ENCODE data around the gene SLC2A10.

SLC2A10 gene

DNA sequence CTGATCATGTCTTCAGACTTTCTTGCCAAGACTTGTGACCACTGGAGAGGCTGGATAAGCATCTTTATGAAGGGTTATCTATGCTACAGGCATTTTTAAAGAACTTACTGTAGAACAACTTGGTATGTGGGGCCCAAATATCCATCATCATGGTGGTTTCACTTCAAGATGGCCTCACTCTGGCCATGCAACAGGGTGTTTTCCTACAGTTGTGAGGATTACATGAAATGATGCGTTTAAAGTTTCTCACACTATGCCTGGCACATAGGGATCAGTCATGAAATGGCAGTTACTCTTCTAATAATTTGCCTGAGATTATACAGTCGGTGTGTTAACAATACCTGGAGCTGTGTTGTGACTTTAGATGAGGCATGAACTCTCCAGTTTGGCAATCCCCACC is 13.0 kb downstream of the SLC2A10 start:
- POLR2A ChIA-PET, result no interaction called here
- no peaks in the 10 kb centered on the region for H3K36me3 ChIP-seq (ENCODE audit: control insufficient read depth in 2 of 2, insufficient read depth in 1 of 2, low read length in 2 of 2)
- H3K4me3 ChIP-seq (ENCODE audit: low read depth, low read length), result no peak overlapping the region
- TF ChIP-seq ZXDB (tag by site-specific recombination; IDR thresholded peaks at IDR 0.05) (no peak), ZNF335 (tag by site-specific recombination; conservative IDR thresholded peaks at IDR 0.05) (no peak), ZNF311 (tag by site-specific recombination; IDR thresholded peaks at IDR 0.05; ENCODE audit: borderline replicate concordance) (no peak), RBAK (tag by site-specific recombination; IDR thresholded peaks at IDR 0.05) (no peak), ZNF521 (tag by site-specific recombination; IDR thresholded peaks at IDR 0.05) (no peak), ZNF596 (tag by site-specific recombination; IDR thresholded peaks at IDR 0.05) (no peak), ZBTB17 (tag by site-specific recombination; IDR thresholded peaks at IDR 0.05) (no peak), ZNF785 (tag by site-specific recombination; IDR thresholded peaks at IDR 0.05) (no peak), ZBTB10 (tag by site-specific recombination; IDR thresholded peaks at IDR 0.05) (no peak), ZNF416 (tag by site-specific recombination; IDR thresholded peaks at IDR 0.05) (no peak), ZNF10 (tag by site-specific recombination; IDR thresholded peaks at IDR 0.05) (no peak), ZNF221 (tag by site-specific recombination; IDR thresholded peaks at IDR 0.05; ENCODE audit: borderline replicate concordance) (no peak), ZNF514 (tag by site-specific recombination; IDR thresholded peaks at IDR 0.05) (no peak), ZNF701 (tag by site-specific recombination; IDR thresholded peaks at IDR 0.05) (no peak), ZNF707 (tag by site-specific recombination; IDR thresholded peaks at IDR 0.05) (no peak), TCF7L2 (IDR thresholded peaks at IDR 0.05; ENCODE audit: borderline replicate concordance, low read depth, low read length) (no peak)
- TF ChIP-seq, protein P1, sequence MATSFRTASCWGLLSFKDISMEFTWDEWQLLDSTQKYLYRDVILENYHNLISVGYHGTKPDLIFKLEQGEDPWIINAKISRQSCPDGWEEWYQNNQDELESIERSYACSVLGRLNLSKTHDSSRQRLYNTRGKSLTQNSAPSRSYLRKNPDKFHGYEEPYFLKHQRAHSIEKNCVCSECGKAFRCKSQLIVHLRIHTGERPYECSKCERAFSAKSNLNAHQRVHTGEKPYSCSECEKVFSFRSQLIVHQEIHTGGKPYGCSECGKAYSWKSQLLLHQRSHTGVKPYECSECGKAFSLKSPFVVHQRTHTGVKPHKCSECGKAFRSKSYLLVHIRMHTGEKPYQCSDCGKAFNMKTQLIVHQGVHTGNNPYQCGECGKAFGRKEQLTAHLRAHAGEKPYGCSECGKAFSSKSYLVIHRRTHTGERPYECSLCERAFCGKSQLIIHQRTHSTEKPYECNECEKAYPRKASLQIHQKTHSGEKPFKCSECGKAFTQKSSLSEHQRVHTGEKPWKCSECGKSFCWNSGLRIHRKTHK (tag by site-specific recombination; IDR thresholded peaks at IDR 0.05), result no peak
- TF ChIP-seq, protein P2, sequence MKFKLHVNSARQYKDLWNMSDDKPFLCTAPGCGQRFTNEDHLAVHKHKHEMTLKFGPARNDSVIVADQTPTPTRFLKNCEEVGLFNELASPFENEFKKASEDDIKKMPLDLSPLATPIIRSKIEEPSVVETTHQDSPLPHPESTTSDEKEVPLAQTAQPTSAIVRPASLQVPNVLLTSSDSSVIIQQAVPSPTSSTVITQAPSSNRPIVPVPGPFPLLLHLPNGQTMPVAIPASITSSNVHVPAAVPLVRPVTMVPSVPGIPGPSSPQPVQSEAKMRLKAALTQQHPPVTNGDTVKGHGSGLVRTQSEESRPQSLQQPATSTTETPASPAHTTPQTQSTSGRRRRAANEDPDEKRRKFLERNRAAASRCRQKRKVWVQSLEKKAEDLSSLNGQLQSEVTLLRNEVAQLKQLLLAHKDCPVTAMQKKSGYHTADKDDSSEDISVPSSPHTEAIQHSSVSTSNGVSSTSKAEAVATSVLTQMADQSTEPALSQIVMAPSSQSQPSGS (tag by site-specific recombination; IDR thresholded peaks at IDR 0.05; ENCODE audit: low read depth), result no peak
- TF ChIP-seq, protein P3, sequence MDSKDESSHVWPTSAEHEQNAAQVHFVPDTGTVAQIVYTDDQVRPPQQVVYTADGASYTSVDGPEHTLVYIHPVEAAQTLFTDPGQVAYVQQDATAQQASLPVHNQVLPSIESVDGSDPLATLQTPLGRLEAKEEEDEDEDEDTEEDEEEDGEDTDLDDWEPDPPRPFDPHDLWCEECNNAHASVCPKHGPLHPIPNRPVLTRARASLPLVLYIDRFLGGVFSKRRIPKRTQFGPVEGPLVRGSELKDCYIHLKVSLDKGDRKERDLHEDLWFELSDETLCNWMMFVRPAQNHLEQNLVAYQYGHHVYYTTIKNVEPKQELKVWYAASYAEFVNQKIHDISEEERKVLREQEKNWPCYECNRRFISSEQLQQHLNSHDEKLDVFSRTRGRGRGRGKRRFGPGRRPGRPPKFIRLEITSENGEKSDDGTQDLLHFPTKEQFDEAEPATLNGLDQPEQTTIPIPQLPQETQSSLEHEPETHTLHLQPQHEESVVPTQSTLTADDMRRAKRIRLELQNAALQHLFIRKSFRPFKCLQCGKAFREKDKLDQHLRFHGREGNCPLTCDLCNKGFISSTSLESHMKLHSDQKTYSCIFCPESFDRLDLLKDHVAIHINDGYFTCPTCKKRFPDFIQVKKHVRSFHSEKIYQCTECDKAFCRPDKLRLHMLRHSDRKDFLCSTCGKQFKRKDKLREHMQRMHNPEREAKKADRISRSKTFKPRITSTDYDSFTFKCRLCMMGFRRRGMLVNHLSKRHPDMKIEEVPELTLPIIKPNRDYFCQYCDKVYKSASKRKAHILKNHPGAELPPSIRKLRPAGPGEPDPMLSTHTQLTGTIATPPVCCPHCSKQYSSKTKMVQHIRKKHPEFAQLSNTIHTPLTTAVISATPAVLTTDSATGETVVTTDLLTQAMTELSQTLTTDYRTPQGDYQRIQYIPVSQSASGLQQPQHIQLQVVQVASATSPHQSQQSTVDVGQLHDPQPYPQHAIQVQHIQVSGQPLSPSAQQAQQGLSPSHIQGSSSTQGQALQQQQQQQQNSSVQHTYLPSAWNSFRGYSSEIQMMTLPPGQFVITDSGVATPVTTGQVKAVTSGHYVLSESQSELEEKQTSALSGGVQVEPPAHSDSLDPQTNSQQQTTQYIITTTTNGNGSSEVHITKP (tag by site-specific recombination; IDR thresholded peaks at IDR 0.05), result no peak
- TF ChIP-seq, protein P4, sequence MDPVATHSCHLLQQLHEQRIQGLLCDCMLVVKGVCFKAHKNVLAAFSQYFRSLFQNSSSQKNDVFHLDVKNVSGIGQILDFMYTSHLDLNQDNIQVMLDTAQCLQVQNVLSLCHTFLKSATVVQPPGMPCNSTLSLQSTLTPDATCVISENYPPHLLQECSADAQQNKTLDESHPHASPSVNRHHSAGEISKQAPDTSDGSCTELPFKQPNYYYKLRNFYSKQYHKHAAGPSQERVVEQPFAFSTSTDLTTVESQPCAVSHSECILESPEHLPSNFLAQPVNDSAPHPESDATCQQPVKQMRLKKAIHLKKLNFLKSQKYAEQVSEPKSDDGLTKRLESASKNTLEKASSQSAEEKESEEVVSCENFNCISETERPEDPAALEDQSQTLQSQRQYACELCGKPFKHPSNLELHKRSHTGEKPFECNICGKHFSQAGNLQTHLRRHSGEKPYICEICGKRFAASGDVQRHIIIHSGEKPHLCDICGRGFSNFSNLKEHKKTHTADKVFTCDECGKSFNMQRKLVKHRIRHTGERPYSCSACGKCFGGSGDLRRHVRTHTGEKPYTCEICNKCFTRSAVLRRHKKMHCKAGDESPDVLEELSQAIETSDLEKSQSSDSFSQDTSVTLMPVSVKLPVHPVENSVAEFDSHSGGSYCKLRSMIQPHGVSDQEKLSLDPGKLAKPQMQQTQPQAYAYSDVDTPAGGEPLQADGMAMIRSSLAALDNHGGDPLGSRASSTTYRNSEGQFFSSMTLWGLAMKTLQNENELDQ (tag by site-specific recombination; IDR thresholded peaks at IDR 0.05; ENCODE audit: low read depth), result no peak
- H3K27ac ChIP-seq (ENCODE audit: extremely low read depth, low read depth, low read length), result no peak overlapping the region
- no peaks in the 10 kb centered on the region for H3K4me1 ChIP-seq (ENCODE audit: control insufficient read depth, insufficient read depth, low read length)
- CTCF ChIA-PET, result interaction anchor here (0.5 kb wide), 1 partner anchor 594 kb away, joined by 4 read pairs; no protein-coding TSS in a partner anchor
- no peaks in the 10 kb centered on the region for H3K9me3 ChIP-seq (ENCODE audit: control insufficient read depth, insufficient read depth, low read depth, low read length)
